B cell (primary cell): ENCODE results near the gene INSRR. TPM values are rescaled to one million over a fixed set of nuclear protein-coding genes. Genes with fewer than 3 reads are reported as not detected.

Experiments used
- ATAC-seq: fragments of 200-7000 bp; cut with Tn5 transposase; one replicate; pipeline ENCODE4 v1.10.0; 2021; ENCODE audit warnings: low read depth, mild to moderate bottlenecking, moderate number of reproducible peaks, moderate library complexity
- CTCF ChIA-PET: fragments of 350-600 bp; sonication (Branson Sonifier 250); formaldehyde crosslinking; loops from one replicate; lab custom pipeline; 2021; ENCODE audit warnings: antibody characterized with exemption, inconsistent platforms; lab: Charles Lee
- POLR2A ChIA-PET: fragments of 350-600 bp; sonication (Branson Sonifier 250); formaldehyde crosslinking; loops from one replicate; lab custom pipeline; 2021; ENCODE audit warnings: antibody characterized with exemption; lab: Charles Lee
- DNase-seq: peaks from one replicate; pipeline ENCODE4 v3.0.0; 2013
- H2AFZ ChIP-seq: 2 replicates; pipeline ENCODE4 v1.6.1; 2012; ENCODE audit warnings: mild to moderate bottlenecking, low read depth, low read length; ENCODE audit not compliant: insufficient read depth, poor library complexity, severe bottlenecking
- H3K27ac ChIP-seq, 2 donors: 1 replicate in 1 of 2; 2 replicates in 1 of 2; pipeline ENCODE4 v1.5.1; 2012 to 2013; ENCODE audit warnings: low read length in 2 of 2, mild to moderate bottlenecking in 2 of 2, moderate library complexity in 1 of 2
- H3K27me3 ChIP-seq, 4 experiments: fragments of 200-600 bp in 1 of 4; sonication (generic) in 1 of 4; replicated peaks in 1 of 4; 1 replicate in 2 of 4; 2 replicates in 2 of 4; pipeline versions ENCODE4 v1.6.1 to v1.7.0; 2013 to 2016; ENCODE audit warnings: low read length in 3 of 4, mild to moderate bottlenecking in 2 of 4, mixed read lengths in 1 of 4, moderate library complexity in 1 of 4; ENCODE audit not compliant: insufficient read depth in 4 of 4, control insufficient read depth in 3 of 4; ENCODE audit errors: control extremely low read depth in 1 of 4
- H3K36me3 ChIP-seq, 2 experiments: replicated peaks in 1 of 2; 1 replicate in 1 of 2; 2 replicates in 1 of 2; pipeline versions ENCODE4 v1.6.1 to v1.7.1; 2013; ENCODE audit warnings: low read length in 1 of 2; ENCODE audit not compliant: insufficient read depth in 2 of 2, control insufficient read depth in 1 of 2; ENCODE audit errors: control extremely low read depth in 1 of 2, extremely low read depth in 1 of 2
- H3K4me1 ChIP-seq, 2 donors: fragments of 200-600 bp in 1 of 2; sonication (generic) in 1 of 2; 1 replicate in 1 of 2; 2 replicates in 1 of 2; pipeline versions ENCODE4 v1.5.1 to v1.6.1; 2013 to 2017; ENCODE audit warnings: low read length in 2 of 2; ENCODE audit not compliant: control insufficient read depth in 2 of 2, insufficient read depth in 2 of 2
- H3K4me2 ChIP-seq: replicated peaks from 2 replicates; pipeline ENCODE3; 2012; ENCODE audit warnings: mild to moderate bottlenecking, low read depth, low read length; ENCODE audit not compliant: poor library complexity, severe bottlenecking
- H3K4me3 ChIP-seq, 5 experiments: fragments of 200-600 bp in 1 of 5; sonication (generic) in 1 of 5; 1 replicate in 3 of 5; 2 replicates in 2 of 5; pipeline versions ENCODE4 v1.5.1 to v1.7.0; 2011 to 2016; ENCODE audit warnings: low read length in 4 of 5, mild to moderate bottlenecking in 4 of 5, low read depth in 2 of 5, control low read depth in 1 of 5, moderate library complexity in 1 of 5; ENCODE audit not compliant: insufficient read depth in 1 of 5; ENCODE audit errors: control extremely low read depth in 1 of 5, extremely low read depth in 1 of 5
- H3K79me2 ChIP-seq: fragments of 200-600 bp; sonication (generic); one replicate; pipeline ENCODE4 v1.6.0; 2016; ENCODE audit warnings: low read length; ENCODE audit not compliant: control insufficient read depth, insufficient read depth
- H3K9ac ChIP-seq: fragments of 200-600 bp; sonication (generic); 2 replicates; pipeline ENCODE4 v1.6.1; 2017; ENCODE audit warnings: mild to moderate bottlenecking, low read length, moderate library complexity
- H3K9me3 ChIP-seq, 3 donors: one replicate each; pipeline versions ENCODE4 v1.6.1 to v1.7.1; 2013; ENCODE audit warnings: low read length in 2 of 3; ENCODE audit not compliant: control insufficient read depth in 2 of 3, insufficient read depth in 1 of 3; ENCODE audit errors: control extremely low read depth in 1 of 3
- H4K20me1 ChIP-seq: 2 replicates; pipeline ENCODE4 v1.6.0; 2012; ENCODE audit warnings: mild to moderate bottlenecking, low read length; ENCODE audit not compliant: insufficient read depth, control insufficient read depth, poor library complexity, severe bottlenecking
- H3K27ac Mint-ChIP-seq: one replicate; pipeline ENCODE4 v1.8.0; 2021; ENCODE audit warnings: mixed read lengths
- H3K27me3 Mint-ChIP-seq: one replicate; pipeline ENCODE4 v1.8.0; 2021; ENCODE audit warnings: mixed read lengths
- H3K4me1 Mint-ChIP-seq: one replicate; pipeline ENCODE4 v1.8.0; 2021; ENCODE audit warnings: mixed read lengths
- H3K4me3 Mint-ChIP-seq: one replicate; pipeline ENCODE4 v1.8.0; 2021; ENCODE audit warnings: mixed read lengths
- H3K9me3 Mint-ChIP-seq: one replicate; pipeline ENCODE4 v1.8.0; 2022; ENCODE audit warnings: mixed read lengths; ENCODE audit not compliant: insufficient read depth
- CTCF ChIP-seq: fragments of 200-600 bp; IDR thresholded peaks from one replicate; pipeline ENCODE4 v1.8.0; 2022; ENCODE audit warnings: antibody characterized with exemption, mild to moderate bottlenecking
- EZH2 ChIP-seq: IDR thresholded peaks from 2 replicates; pipeline ENCODE4 v1.6.1; 2012; ENCODE audit warnings: borderline replicate concordance, low read depth, mild to moderate bottlenecking, moderate library complexity, low read length; ENCODE audit not compliant: insufficient read depth, poor library complexity, severe bottlenecking
- WGBS: methylation state at CpG from one replicate; pipeline ENCODE4 v1.1.5; 2013; ENCODE audit warnings: missing lambda C conversion rate; ENCODE audit not compliant: insufficient coverage; 5-methylcytosine and 5-hydroxymethylcytosine counted together
- intact Hi-C: fragments of 100-400 bp; cut with micrococcal nuclease; formaldehyde crosslinking; loops from one replicate; pipeline ENCODE4 v1.10.0; 2022
- polyA plus RNA-seq: library from polyadenylated mRNA; depleted of rRNA; stranded (reverse); fragments of >200 nt; gene quantifications from 2 replicates; pipeline ENCODE4 v1.2.3, GENCODE V29; 2012
- total RNA-seq, 2 donors: library from RNA; stranded (reverse); fragments of 120-200 nt in 1 of 2; gene quantifications; 1 replicate in 1 of 2; 2 replicates in 1 of 2; pipeline versions ENCODE4 v1.2.3 to v1.2.4, GENCODE V29; 2013 to 2022

The INSRR gene
- total and polyA plus RNA-seq, 2 donors (not counting 1 experiment from before 2014, with no cell fraction given): not detected

DNA sequence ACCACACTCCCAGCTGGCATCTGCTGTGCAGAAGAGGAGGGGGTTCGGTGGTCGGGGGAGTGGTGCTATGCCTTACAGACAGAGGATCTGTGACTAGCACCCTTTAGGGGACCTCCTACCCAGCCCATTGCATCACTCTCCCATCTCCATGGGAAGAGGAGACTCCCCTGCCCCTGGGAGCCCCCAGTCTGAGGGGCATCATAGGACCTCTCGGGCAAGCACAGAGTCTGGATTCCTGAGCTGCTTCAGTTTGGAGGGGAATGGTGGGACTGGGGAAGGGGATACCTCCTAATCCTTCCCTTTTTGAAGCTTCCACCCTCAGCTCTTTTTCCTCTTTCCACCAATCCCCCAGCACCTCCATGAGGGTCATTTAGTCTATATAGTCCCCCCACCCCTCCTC lies 1.4 kb downstream of the INSRR start:
- Histone ChIP-seq H3K4me2 (no peak overlapping the region), H3K27ac (no peak overlapping the region), H2AFZ (no peak overlapping the region), H3K9ac (no peak overlapping the region), H3K4me1 (peaks cover 23 to 30% of the 10 kb centered on the region in 2 donors), H3K27me3 (peaks cover 0 to 59% (median 28%) of the 10 kb centered on the region in 4 experiments), H3K36me3 (no peaks in the 10 kb centered on the region), H3K9me3 (peaks cover 0 to 3% (median 0%) of the 10 kb centered on the region in 3 donors), H3K4me3 (no peak overlapping the region), H3K79me2 (no peaks in the 10 kb centered on the region), H4K20me1 (no peaks in the 10 kb centered on the region)
- Mint-ChIP-seq H3K27ac (no peak overlapping the region), H3K4me1 (peaks cover 18% of the 10 kb centered on the region), H3K9me3 (no peaks in the 10 kb centered on the region), H3K4me3 (no peak overlapping the region), H3K27me3 (peaks cover 66% of the 10 kb centered on the region)
- WGBS: no CpG with 5 or more reads among the region's 3 CpGs
- no peak for ATAC-seq
- TF ChIP-seq EZH2 (no peak), CTCF (no peak)
- intact Hi-C loops: no loop called here
- CTCF ChIA-PET: interaction anchor here (0.6 to 2.8 kb wide), 4 partner anchors 19 to 167 kb away, joined by 3 to 12 read pairs (median 5); no protein-coding TSS in a partner anchor
- POLR2A ChIA-PET: no interaction called here
- no peak for DNase-seq

GRCh38 chr1:156856282-156856785 lies 2.6 kb downstream of the INSRR start:
- ATAC-seq (no peak), DNase-seq (no peak)
- Histone ChIP-seq H3K27me3 (peaks cover 0 to 47% (median 17%) of the 10 kb centered on the region in 4 experiments), H4K20me1 (no peaks in the 10 kb centered on the region), H3K27ac (no peak overlapping the region), H3K4me1 (peaks cover 21 to 22% of the 10 kb centered on the region in 2 donors), H3K9me3 (peaks cover 0 to 3% (median 0%) of the 10 kb centered on the region in 3 donors), H3K79me2 (no peaks in the 10 kb centered on the region), H2AFZ (no peak overlapping the region), H3K9ac (no peak overlapping the region), H3K4me2 (no peak overlapping the region), H3K4me3 (no peak overlapping the region), H3K36me3 (no peaks in the 10 kb centered on the region)
- 75% methylated on average over 2 of the region's 3 CpGs for WGBS
- intact Hi-C loops: no loop called here
- POLR2A ChIA-PET: no interaction called here
- Mint-ChIP-seq H3K9me3 (no peaks in the 10 kb centered on the region), H3K4me3 (no peak overlapping the region), H3K27ac (no peak overlapping the region), H3K27me3 (peaks cover 61% of the 10 kb centered on the region), H3K4me1 (peaks cover 15% of the 10 kb centered on the region)
- CTCF ChIA-PET: interaction anchor here (1.4 to 2.8 kb wide), 2 partner anchors 11 to 166 kb away, joined by 3 to 12 read pairs; no protein-coding TSS in a partner anchor
- no peak for TF ChIP-seq EZH2
- no peak for TF ChIP-seq CTCF
